IPS-18c (cell line): ENCODE results near the gene HOXC4.

Experiments used
- H3K4me3 ChIP-seq: 2 replicates; pipeline ENCODE4 v1.7.0; 2013; ENCODE audit warnings: low read depth, mild to moderate bottlenecking, low read length, moderate library complexity; ENCODE audit not compliant: insufficient read depth
- H3K9me3 ChIP-seq: one replicate; pipeline ENCODE4 v1.6.1; 2013; ENCODE audit warnings: mild to moderate bottlenecking, low read length, moderate library complexity; ENCODE audit not compliant: control insufficient read depth, insufficient read depth

Gene HOXC4

DNA sequence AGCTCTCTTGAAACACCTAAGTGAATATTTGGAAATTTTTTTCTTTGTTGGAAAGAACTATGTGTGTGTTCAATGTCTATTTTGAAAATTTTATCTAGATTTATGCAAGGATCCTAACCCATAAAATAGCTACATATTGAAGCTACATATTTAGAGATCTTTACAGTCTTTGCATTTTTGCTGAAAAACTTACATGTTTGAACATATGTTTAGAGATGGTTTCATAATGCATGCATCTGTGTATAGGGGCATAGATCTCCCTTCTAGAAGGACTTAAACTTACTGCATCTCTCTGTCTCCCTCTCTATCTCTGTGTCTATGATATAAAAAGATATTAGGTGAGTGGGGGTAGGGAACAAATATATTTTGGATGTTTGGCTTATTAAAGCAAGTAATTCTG is 8.2 kb upstream of the HOXC4 start:
- Histone ChIP-seq H3K4me3 (no peak overlapping the region), H3K9me3 (peaks cover 2% of the 10 kb centered on the region)

DNA sequence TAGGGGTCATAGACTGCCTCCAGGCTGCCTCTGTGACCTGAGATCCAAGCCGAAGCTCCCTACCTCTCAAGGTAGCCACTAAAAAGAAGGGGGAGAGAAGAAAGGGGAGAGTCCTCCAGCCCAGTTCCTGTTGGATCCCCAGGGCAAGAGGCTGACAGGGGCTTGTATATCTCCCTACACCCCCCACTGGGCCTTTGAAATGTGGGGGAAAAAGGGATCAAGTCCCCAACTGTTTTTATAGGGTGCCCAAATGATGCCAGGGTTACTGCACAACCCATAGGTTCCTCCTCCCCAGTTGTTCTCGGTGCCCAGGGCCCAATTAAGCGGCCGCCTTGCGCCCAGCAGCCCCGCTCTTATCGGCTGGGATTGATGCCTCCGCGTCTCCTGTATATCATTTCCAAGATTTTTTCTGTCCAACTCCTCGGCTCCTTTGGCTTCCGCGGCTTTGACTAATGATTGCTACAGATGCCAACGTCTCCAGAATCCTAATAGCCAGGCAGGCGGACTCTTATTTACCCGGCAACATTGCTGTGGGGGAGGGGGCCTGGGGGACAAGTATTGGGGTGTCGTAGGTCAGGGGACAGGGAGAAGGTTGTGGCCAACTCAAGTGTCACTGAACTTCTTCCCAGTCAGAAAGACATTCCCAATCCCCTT is 7.6 kb upstream of the HOXC4 start:
- Histone ChIP-seq H3K4me3 (no peak overlapping the region), H3K9me3 (peaks cover 2% of the 10 kb centered on the region)

DNA sequence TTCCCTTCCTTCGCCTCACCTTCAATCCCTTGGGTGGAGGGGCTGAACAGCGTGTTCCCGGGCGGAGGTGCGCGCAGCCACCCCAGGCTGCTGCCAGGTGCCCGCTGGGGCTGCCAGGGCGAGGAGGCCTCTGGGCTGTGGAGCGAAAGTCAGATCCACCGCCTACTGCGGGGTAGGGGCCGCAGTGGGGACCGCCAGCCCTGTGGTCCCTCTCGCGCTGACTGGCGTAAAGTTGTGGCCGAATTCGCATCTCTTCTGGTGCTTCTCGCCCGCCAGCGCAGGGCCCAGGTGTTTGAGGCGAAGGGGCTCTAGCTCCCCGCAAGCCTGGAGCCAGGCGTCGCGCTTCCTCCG is 6.9 kb upstream of the HOXC4 start:
- Histone ChIP-seq H3K9me3 (peaks cover 2% of the 10 kb centered on the region), H3K4me3 (no peak overlapping the region)

DNA sequence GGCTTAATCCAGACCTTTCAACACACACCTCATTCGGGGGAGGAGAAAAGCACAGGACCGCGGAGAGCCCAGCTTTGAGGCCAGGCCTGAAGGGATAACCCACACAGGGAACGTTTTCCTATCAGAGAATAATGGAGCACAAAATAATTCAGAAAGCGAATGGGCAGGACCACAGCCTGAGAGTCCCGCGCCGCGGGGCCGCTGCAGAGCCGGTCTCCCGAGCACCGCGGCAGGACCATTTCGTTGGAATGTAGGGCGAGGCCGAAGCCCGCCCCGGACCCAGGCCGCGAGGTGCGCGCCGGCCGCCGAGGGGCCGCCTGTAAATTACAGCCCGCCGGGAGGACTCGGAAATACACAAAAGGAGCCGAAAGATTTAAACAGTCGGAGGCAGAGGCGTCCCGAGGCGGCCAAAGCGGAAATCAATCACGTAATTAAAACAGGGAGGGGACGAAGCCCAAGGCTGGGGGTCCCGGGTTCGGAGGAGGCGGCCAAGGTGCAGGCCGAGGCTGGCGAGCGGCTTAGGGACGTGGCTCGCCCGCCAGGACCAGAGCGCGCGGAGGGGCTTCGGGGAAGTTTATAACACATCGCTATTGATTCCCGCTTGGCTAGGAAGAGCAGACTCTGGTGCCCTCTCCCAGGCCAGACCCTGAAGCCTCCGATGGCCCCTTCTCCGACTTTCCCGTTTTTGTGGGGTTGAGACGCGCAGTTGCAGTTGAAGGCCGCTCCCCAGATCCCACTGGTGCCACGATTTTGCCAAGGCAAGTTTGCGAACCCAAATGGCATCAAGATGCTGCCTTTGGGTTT is 6.3 kb upstream of the HOXC4 start:
- Histone ChIP-seq H3K4me3 (no peak overlapping the region), H3K9me3 (peaks cover 2% of the 10 kb centered on the region)

GRCh38 chr12:54047964-54048303 is 5.7 kb upstream of the HOXC4 start:
- Histone ChIP-seq H3K9me3 (no peaks in the 10 kb centered on the region), H3K4me3 (no peak overlapping the region)

DNA sequence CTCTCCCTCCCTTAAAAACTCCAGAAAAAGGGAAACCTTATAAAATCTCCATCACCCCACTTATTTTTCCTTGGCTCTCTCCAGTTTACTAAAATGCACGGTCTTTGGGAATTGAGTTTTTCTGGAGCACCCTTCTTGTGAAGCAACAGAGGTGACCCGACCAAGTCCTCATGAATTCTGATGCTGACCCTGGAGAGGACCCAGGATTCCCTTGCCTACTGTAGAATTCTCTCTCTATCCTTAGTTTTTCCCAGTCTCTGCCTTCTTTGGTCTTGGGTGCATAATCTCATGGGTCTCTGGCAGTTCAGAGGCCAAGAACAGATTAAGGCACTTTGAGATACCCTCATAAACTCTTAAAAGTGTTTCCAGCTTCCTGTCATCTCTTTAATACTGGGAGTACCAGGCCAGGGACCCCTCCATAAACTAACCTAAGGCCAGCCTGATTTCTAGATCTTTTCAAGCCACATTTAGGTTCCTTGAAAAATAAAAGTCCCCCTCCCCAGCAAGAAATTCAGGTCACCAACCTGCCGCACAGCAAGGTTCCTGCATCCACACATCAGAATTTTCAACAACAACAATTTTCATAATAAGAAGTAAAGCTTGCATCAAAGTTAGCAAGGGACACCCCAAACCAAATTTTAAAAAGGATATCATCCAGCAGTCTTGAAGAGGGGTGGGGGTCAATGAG is 5.1 kb upstream of the HOXC4 start:
- Histone ChIP-seq H3K9me3 (no peaks in the 10 kb centered on the region), H3K4me3 (no peak overlapping the region)

- H3K4me3 ChIP-seq = no peak overlapping the region
Measured at GRCh38 chr12:54049108-54049507, 4.5 kb upstream of the HOXC4 start.

GRCh38 chr12:54050482-54050810 is 3.2 kb upstream of the HOXC4 start:
- Histone ChIP-seq H3K9me3 (no peaks in the 10 kb centered on the region), H3K4me3 (no peak overlapping the region)

More at GRCh38 chr12:54049108-54049507, 4.5 kb upstream of the HOXC4 start:
- H3K9me3 ChIP-seq = no peaks in the 10 kb centered on the region

GRCh38 chr12:54051026-54051842 is 2.4 kb upstream of the HOXC4 start:
- H3K4me3 ChIP-seq = no peak overlapping the region
- no peaks in the 10 kb centered on the region for H3K9me3 ChIP-seq

GRCh38 chr12:54051874-54052437 is 1.7 kb upstream of the HOXC4 start:
- H3K9me3 ChIP-seq = no peaks in the 10 kb centered on the region
- no peak overlapping the region for H3K4me3 ChIP-seq

DNA sequence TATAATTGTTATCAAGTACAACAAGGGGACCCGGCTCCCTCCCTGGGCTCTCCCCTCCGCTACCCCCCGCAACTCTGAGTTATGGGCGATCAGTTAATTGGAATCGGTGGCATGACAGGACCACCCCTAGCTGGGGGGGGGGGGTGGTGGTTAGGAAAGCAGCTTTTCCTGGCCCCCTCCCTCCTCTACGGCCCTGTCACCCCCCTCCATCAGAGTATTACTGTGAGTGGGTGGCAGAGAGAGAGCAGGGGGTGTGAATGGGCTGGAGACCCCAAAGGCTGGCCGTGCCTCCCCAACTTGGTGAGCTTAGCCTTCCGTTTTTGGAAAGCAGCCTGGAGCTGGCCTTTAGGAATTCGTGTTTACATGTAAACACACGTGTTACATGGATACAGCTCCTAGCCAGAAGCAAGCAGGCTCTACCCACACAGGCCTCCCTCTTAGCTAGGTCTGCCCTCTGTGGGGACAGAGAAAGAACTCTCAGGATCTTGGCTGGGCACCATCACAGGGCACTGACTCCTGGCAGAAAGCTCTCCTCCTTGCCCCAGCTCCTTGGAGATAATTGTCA is 1.1 kb upstream of the HOXC4 start:
- Histone ChIP-seq H3K9me3 (no peaks in the 10 kb centered on the region), H3K4me3 (no peak overlapping the region)

GRCh38 chr12:54053003-54053750 is 458 bp upstream of the HOXC4 start:
- peak overlapping the region; percentile 24; the same call in 1 of the 2 replicates for H3K4me3 ChIP-seq
- H3K9me3 ChIP-seq = no peaks in the 10 kb centered on the region

- Histone ChIP-seq H3K9me3 (no peaks in the 10 kb centered on the region), H3K4me3 (no peak overlapping the region)
Measured at GRCh38 chr12:54054742-54055194, 1.1 kb downstream of the HOXC4 start.

DNA sequence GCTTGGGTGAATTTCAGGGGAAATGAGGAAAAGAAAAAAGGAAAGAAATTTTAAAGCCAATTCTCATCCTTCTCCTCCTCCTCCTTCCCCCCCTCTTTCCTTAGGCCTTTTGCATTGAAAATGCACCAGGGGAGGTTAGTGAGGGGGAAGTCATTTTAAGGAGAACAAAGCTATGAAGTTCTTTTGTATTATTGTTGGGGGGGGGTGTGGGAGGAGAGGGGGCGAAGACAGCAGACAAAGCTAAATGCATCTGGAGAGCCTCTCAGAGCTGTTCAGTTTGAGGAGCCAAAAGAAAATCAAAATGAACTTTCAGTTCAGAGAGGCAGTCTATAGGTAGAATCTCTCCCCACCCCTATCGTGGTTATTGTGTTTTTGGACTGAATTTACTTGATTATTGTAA is 1.9 kb downstream of the HOXC4 start:
- Histone ChIP-seq H3K9me3 (no peaks in the 10 kb centered on the region), H3K4me3 (no peak overlapping the region)

DNA sequence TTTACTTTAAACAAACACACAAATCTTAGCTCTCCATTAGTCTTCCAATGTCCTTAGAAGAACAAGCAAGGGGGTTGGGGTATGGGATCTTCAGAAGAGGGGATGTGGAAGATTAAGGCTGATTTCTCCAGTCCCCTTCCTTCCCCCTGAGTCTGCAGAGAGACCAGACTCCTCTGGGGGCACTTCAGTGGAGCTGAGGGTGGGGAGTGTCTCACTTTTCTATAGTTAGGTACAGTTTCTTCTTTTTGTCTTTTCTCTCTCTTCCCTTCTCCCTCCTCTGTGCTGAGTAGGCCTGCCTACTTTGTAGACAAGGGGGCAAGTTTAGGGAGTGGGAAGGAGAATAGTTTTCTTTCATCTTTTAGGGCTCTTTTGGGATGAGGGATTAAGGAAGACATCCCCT is 2.5 kb downstream of the HOXC4 start:
- Histone ChIP-seq H3K4me3 (no peak overlapping the region), H3K9me3 (no peaks in the 10 kb centered on the region)

DNA sequence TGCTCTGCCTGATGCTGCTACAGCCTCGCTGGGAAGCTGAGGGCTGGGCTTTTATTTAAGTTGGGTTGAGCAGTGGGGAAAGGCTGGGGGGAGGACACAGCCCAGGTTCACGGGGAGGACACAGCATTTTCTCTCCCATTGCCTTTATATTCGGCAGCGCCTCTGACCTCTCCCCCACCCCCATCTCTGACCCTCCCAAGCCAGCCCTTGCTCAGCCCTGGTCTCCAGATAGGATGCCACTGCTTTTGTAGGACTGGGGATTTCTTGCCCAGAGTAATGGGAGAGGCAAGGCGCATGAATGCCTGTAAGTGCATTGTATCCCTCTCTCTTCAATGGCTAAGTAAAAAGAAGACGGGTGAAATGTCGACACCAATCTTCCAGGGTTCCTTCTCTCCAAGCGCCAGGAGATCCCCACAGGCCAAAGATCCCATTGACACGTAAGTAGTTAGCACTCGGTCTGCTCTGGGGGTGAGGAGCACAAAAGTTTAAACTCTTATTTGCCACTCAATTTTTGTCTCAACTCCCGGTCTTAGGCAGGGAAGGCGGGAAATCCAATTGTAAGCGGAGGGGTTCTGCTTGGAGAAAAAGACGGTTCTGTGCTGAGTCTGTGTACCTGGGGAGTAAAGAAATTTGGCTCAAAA is 4.6 kb downstream of the HOXC4 start:
- Histone ChIP-seq H3K4me3 (no peak overlapping the region), H3K9me3 (no peaks in the 10 kb centered on the region)
